ENCODE measurements around the gene CORIN. TPM values are rescaled to one million over a fixed set of nuclear protein-coding genes. Genes with fewer than 3 reads are reported as not detected.
"Not testable (repeated sequence)": the region's sequence is repeated elsewhere in the genome, so short reads cannot be mapped to it uniquely, and the experiment has no call there.

The CORIN gene
- total RNA-seq, 2 experiments from 2014 or later = 0.10 TPM; not detected in 1

- POLR2A ChIA-PET = no interaction called here
- CTCF ChIA-PET = interaction anchor here (0.7 kb wide), 1 partner anchor 9 kb away, joined by 3 read pairs; no protein-coding TSS in a partner anchor
Observed at GRCh38 chr4:47612116-47613023, 225.5 kb downstream of the CORIN start.

GRCh38 chr4:47606482-47606881 is 231.4 kb downstream of the CORIN start:
- ChIA-PET POLR2A (interaction anchor here (0.7 kb wide), 1 partner anchor 176 kb away, joined by 3 read pairs; no protein-coding TSS in a partner anchor), CTCF (no interaction called here)

- ChIA-PET POLR2A (no interaction called here), CTCF (no interaction called here)
Observed at GRCh38 chr4:47598896-47599295, 239.0 kb downstream of the CORIN start.

- POLR2A ChIA-PET = no interaction called here
- CTCF ChIA-PET = no interaction called here
Observed at GRCh38 chr4:47598320-47598719, 239.5 kb downstream of the CORIN start.

- POLR2A ChIA-PET = no interaction called here
Observed at GRCh38 chr4:47597696-47598095, 240.2 kb downstream of the CORIN start.

DNA sequence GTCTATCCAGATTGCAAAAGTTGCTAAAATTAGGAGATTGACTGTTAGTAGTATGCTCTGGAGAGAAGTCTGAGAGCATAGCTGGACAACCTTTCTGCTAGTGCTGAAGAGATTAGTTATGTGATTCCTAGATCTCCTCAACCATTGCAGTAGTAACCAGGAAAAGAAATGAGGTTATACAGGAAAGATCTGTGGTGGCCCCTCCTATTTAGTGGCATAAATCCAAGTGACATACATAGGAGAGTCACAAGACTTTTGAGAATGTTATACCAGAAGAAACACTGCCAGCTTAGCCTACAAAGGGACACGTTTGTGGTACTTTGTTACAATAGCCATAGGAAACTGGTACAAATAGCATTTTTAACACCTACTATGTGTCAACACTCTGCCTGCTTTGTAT is 247.5 kb downstream of the CORIN start:
- ChIA-PET CTCF (no interaction called here), POLR2A (no interaction called here)

More at GRCh38 chr4:47597696-47598095, 240.2 kb downstream of the CORIN start:
- CTCF ChIA-PET = no interaction called here

DNA sequence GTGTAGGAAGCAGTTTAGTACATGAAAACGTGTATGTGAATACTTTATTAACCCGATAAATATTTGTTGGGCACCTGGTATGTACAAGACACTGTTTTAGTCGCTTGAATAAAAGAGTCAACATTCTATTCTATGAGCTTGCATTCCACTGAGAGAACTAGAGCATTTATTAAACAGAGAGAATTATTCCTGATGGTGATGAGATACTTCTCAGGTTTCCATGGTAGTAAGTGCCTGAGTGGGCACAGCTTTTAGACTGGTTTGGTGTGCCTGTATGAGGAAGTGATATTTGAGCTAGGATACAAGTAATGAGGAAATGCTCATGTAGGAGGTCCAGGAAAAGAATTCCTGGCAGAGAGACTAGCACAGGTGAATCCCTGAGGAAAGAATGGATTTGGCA is 258.6 kb downstream of the CORIN start:
- ChIA-PET CTCF (no interaction called here), POLR2A (no interaction called here)

DNA sequence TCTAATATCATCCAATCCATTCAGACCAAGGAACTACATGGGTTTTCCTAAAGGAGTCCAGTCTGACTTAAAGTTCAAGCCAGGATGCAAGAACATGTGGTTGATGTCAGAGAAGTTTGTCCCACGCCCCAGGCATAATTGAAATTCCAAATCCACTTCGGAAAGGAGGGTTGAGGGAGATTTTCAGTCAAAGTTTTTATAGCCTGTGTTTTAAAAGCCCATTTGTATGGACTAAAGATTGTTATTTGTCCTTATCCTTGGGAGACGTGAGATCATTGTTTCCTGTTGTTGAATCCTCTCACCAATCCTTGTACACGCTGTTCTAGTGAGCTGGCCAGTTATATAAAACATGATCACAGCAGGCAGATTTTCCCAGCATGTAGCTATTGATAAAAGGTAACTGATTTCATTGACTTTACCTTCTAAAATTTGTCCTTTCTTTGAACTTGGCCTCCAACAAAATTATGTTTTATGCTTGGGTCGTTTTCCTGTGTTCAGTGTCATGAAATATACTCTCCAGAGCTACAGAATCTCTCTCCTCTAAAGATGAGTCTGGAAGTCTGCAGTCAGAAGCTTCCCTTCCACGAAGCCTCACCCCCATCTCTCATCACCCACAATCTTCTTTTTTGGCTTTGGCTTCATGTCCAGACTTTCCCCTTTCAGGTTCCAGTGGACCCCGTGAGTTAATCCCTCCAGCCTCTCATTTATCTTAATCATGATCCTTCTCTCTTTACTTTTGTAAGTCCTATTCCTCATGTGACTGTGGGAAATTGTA is 259.9 kb downstream of the CORIN start:
- ChIA-PET POLR2A (no interaction called here), CTCF (no interaction called here)

DNA sequence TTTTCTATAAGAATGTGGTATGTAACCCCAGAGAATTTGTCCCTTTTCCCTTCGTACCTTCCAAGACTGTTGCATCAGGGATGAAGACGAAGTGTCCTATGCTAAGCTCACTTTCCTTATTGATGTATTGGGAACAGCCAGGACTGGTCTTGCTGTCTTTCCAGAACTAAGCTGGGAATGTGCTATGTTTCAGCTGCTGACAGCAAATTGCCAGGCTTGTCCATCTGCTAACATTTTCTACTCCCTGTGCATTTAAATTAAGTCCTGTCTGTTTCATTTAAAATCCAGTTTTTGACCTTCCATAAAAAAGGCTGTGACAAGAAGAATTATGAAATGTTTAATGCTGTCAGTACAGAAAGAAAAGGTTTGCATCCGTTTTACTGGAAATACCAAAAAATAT is 264.9 kb downstream of the CORIN start:
- ChIA-PET CTCF (no interaction called here), POLR2A (no interaction called here)

DNA sequence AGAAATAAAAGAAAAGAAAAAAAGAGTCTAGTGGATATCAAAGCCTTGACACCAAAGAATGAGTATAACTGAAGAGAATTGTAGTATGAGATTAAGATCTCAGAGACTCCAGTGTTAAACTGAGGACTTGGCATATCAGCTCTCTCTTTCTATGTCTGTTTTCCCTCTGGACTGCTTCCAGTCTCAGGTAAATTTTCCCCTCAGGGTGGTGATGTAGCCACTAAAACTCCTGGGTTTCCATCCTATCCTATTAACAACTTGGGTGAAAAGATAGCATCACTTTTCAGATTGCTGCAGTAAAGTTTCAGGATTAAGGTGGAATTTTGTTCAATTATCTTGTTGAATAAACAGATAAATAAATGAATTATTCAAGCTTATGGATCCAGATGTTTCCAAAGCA is 267.1 kb downstream of the CORIN start:
- ChIA-PET POLR2A (no interaction called here), CTCF (no interaction called here)

DNA sequence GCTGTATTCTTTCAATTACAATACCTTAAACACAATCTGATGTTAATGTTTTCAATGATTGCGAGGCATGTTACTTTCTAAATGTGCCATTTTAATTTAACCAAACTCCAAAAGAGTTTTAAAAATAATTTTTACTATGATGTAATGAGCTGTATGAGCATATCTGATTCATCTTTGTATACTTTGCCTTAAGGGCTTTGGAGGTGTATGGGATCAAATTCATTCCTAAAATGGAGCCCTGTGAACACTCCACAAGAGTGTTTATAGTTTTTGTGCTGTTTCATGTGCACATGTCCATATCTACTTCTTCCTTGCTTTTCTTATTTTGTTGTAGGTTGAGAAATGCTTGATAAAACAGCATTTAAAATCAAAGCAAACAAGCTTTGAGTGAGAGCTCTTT is 270.4 kb downstream of the CORIN start:
- CTCF ChIA-PET = no interaction called here

GRCh38 chr4:47566969-47567368 is 270.9 kb downstream of the CORIN start:
- ChIA-PET POLR2A (no interaction called here), CTCF (no interaction called here)

More for the DNA sequence above, 270.4 kb downstream of the CORIN start:
- POLR2A ChIA-PET = no interaction called here

GRCh38 chr4:47566566-47566965 is 271.3 kb downstream of the CORIN start:
- ChIA-PET POLR2A (no interaction called here), CTCF (no interaction called here)

- ChIA-PET CTCF (interaction anchor here (0.8 kb wide), 1 partner anchor 12 kb away, joined by 3 read pairs; no protein-coding TSS in a partner anchor), POLR2A (no interaction called here)
Observed at GRCh38 chr4:47562297-47562696, 275.6 kb downstream of the CORIN start.

- CTCF ChIA-PET = interaction anchor here (0.8 kb wide), 1 partner anchor 12 kb away, joined by 3 read pairs; no protein-coding TSS in a partner anchor
- POLR2A ChIA-PET = no interaction called here
Observed at GRCh38 chr4:47561331-47561730, 276.5 kb downstream of the CORIN start.

GRCh38 chr4:47560682-47561081 is 277.2 kb downstream of the CORIN start:
- ChIA-PET CTCF (no interaction called here), POLR2A (no interaction called here)

GRCh38 chr4:47557255-47557654 is 280.6 kb downstream of the CORIN start:
- ChIA-PET POLR2A (no interaction called here), CTCF (no interaction called here)

GRCh38 chr4:47555920-47556319 is 281.9 kb downstream of the CORIN start:
- CTCF ChIA-PET, POLR2A ChIA-PET: not testable (repeated sequence)

- CTCF ChIA-PET = no interaction called here
- POLR2A ChIA-PET = no interaction called here
Observed at GRCh38 chr4:47553329-47554125, 284.3 kb downstream of the CORIN start.

- ChIA-PET CTCF (no interaction called here), POLR2A (no interaction called here)
Observed at GRCh38 chr4:47551682-47552081, 286.2 kb downstream of the CORIN start.

Measured in activated CD8-positive, alpha-beta memory T cell treated with anti-CD3 and anti-CD28 coated beads for 36 hours (primary cell).